IPS-NIHi11 (cell line): ENCODE data around the gene JPT1.
"Not testable (repeated sequence)": the region's sequence is repeated elsewhere in the genome, so short reads cannot be mapped to it uniquely, and the experiment has no call there.

ENCODE experiments used
- DNase-seq: peaks from one replicate; pipeline ENCODE4 v3.0.0; 2012; ENCODE audit warnings: mixed read lengths, low spot score

The JPT1 gene

GRCh38 chr17:75130059-75130631 is 24.2 kb downstream of the JPT1 start:
- DNase-seq: no peak

GRCh38 chr17:75129576-75129975 is 24.7 kb downstream of the JPT1 start:
- no peak for DNase-seq

- DNase-seq: no peak
Observed at GRCh38 chr17:75128694-75129505, 25.4 kb downstream of the JPT1 start.

- not testable (repeated sequence) for DNase-seq
Observed at GRCh38 chr17:75127936-75128335, 26.4 kb downstream of the JPT1 start.

- no peak for DNase-seq
Observed at GRCh38 chr17:75126954-75127353, 27.4 kb downstream of the JPT1 start.

- DNase-seq: peak; percentile 33
Observed at GRCh38 chr17:75125984-75126383, 28.3 kb downstream of the JPT1 start.

- no peak for DNase-seq
Observed at GRCh38 chr17:75124819-75125162, 29.5 kb downstream of the JPT1 start.

- peak; percentile 23 for DNase-seq
Observed at GRCh38 chr17:75124041-75124818, 30.1 kb downstream of the JPT1 start.

GRCh38 chr17:75118307-75118706 is 36.0 kb downstream of the JPT1 start:
- no peak for DNase-seq

GRCh38 chr17:75116737-75117136 is 37.6 kb downstream of the JPT1 start:
- DNase-seq: no peak

GRCh38 chr17:75115555-75115954 is 38.8 kb downstream of the JPT1 start:
- DNase-seq: no peak

- no peak for DNase-seq
Observed at GRCh38 chr17:75114552-75115314, 39.6 kb downstream of the JPT1 start.

GRCh38 chr17:75113798-75114551 is 40.3 kb downstream of the JPT1 start:
- peak; percentile 89 for DNase-seq

- no peak for DNase-seq
Observed at GRCh38 chr17:75111777-75112335, 42.5 kb downstream of the JPT1 start.

GRCh38 chr17:75110234-75110937 is 43.9 kb downstream of the JPT1 start:
- no peak for DNase-seq

- DNase-seq: peak; percentile 98
Observed at GRCh38 chr17:75109407-75110233, 44.7 kb downstream of the JPT1 start, which contains the start of gene ARMC7. TSS of gene ARMC7 (plus strand) at chr17:75109969. CDS start at chr17:75110289, 320 bp downstream.

- peak; percentile 48 for DNase-seq
Observed at GRCh38 chr17:75109046-75109406, 45.3 kb downstream of the JPT1 start.

- DNase-seq: no peak
Observed at GRCh38 chr17:75108193-75108592, 46.1 kb downstream of the JPT1 start.
